Epithelial cell of alveolus of lung (primary cell): ENCODE data around the gene KLRK1. TPM values are rescaled to one million over a fixed set of nuclear protein-coding genes. Genes with fewer than 3 reads are reported as not detected.

Experiments
- total RNA-seq: library from RNA; depleted of rRNA; stranded (reverse); fragments of >200 nt; gene quantifications from 2 replicates; pipeline ENCODE4 v1.2.1, GENCODE V29; 2015

Gene KLRK1
- 0.08 TPM in 1 of 2 replicates, not detected in the other for total RNA-seq

GRCh38 chr12:10389904-10390303 lies at the start of gene KLRK1:
Gene KLRK1, minus strand, starts transcription at chr12:10390041. Its CDS starts 1,231 bp downstream, at chr12:10388810.

GRCh38 chr12:10435816-10436215 lies 46.0 kb upstream of the KLRK1 start, which contains the start of gene KLRC2:
Gene KLRC2, minus strand, starts transcription at chr12:10436010. Its CDS starts 24 bp downstream, at chr12:10435986.

GRCh38 chr12:10420334-10420733 lies 30.5 kb upstream of the KLRK1 start, which contains the start of gene KLRC3:
Gene KLRC3, minus strand, starts transcription at chr12:10420595. Its CDS starts 45 bp downstream, at chr12:10420550.

GRCh38 chr12:10409392-10409791 lies 19.6 kb upstream of the KLRK1 start, which contains the start of gene KLRC4:
Gene KLRC4, minus strand, starts transcription at chr12:10409757. Its CDS starts 182 bp downstream, at chr12:10409575.

Other genes starting within 250 kb of the KLRK1 start
- gene OLR1, start 217.9 kb downstream of the KLRK1 start, total RNA-seq = 4.0 and 10.1 TPM in 2 replicates
- 3.8 and 13.8 TPM in 2 replicates for gene TMEM52B, start 211.0 kb downstream of the KLRK1 start, total RNA-seq
- gene GABARAPL1, start 177.2 kb downstream of the KLRK1 start, total RNA-seq = 69.3 and 89.6 TPM in 2 replicates
- under 0.01 and 0.64 TPM in 2 replicates for gene KLRD1, start 82.2 kb downstream of the KLRK1 start, total RNA-seq
- gene KLRC4, start 19.7 kb upstream of the KLRK1 start, total RNA-seq = not detected in 2 replicates
- 0.39 TPM in 1 of 2 replicates, not detected in the other for gene KLRC3, start 30.6 kb upstream of the KLRK1 start, total RNA-seq
- gene KLRC2, start 46.0 kb upstream of the KLRK1 start, total RNA-seq = not detected in 2 replicates
- not detected in 2 replicates for gene KLRC1, start 63.3 kb upstream of the KLRK1 start, total RNA-seq
- 0.78 and 1.3 TPM in 2 replicates for gene EIF2S3B, start 115.8 kb upstream of the KLRK1 start, total RNA-seq
- 31.0 and 44.9 TPM in 2 replicates for gene MAGOHB, start 223.6 kb upstream of the KLRK1 start, total RNA-seq